Astrocyte of the hippocampus (primary cell): Measurements from ENCODE around the gene FXYD7.

Experiments
- DNase-seq: peaks from one replicate; pipeline ENCODE4 v3.0.0; 2011; ENCODE audit warnings: low read depth, low spot score

The FXYD7 gene

DNA sequence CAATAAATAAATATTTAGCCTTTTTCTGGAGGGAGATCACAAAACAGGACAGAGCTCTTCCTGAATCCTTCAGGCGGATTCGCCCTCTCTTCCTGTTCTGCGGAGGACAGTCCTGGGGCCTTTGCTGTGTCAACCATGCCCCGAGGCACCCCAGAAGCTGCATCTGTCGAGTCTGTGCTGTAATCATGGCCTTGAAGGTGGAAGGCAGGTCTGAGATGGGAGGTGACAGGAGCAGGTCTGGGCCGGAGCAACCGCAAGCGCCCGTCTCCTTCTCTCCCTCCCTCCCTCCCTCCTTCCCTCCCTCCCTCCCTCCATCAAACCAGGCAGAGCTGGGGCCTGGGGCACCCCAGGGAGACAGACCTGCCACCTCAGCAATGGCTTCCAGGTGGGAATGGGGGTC is 32.1 kb upstream of the FXYD7 start:
- DNase-seq = no peak

DNA sequence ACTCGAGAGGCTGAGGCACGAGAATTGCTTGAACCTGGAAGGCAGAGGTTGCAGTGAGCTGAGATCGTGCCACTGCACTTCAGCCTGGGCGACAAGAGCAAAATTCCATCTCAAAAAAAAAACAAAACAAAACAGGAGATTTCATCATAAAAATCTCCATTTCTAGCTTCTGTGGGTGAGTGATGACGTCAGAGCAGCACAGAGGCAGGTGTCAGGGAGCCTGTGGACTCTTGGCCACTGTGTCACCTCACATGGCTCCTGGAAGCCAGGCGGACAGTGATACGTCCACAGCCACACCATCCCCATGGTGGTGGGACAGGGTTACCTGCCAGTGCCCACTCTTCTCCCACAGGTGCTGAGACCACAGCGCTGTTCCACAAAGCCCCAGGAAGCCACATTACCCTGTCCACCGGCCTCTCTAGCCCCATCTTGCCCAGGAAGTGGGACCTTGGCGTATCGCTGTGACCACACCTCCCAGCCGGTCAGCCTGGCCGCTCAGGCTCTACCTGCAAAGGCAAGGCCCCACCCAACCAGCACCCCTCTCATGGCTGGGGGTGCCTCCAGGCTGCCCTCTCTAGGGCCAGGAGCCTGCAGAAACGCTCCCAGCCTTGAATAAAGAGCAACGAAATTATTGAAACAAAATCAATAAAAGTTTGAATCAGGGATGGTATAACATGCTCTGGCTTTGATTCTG is 29.9 kb upstream of the FXYD7 start:
- no peak for DNase-seq

DNA sequence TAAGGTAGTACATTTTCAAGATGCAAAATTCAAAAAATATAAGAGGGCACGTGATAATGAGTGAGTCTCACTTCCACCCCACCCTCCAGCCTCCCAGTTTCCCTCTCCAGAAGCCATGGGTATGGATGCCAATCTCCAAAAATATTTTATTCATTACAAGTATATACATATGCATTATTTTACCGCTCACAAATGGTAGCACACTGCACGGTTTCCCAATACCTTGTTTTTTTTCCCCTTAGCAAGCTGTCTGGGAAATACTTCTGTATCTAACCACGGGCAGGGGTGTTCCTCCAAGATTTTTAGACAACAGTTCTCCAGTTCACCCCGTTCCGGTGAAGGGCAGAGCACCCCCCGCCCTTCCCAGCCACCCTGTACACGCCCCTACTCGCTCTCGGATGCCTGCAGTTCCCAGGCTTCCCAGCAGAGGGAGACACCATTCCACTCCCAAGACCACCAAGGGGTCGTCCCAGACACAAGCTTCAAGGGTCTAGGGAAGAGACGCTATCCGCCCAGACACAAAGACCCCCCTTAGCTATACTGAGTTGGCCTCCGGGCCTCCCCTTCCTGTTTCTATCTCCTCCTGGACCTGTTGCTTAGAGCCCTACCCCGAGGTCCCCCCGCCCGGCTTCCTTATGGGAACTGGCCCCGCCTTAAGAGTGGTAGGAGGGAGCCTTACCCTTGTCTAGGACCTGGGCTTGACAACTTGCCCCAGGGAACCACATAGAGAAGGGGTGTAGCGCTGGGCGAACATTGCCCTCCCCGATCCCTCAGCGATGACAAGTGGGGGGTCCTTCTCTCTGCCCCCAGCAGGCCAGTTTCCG is 28.5 kb upstream of the FXYD7 start:
- peak; percentile 65 for DNase-seq

DNA sequence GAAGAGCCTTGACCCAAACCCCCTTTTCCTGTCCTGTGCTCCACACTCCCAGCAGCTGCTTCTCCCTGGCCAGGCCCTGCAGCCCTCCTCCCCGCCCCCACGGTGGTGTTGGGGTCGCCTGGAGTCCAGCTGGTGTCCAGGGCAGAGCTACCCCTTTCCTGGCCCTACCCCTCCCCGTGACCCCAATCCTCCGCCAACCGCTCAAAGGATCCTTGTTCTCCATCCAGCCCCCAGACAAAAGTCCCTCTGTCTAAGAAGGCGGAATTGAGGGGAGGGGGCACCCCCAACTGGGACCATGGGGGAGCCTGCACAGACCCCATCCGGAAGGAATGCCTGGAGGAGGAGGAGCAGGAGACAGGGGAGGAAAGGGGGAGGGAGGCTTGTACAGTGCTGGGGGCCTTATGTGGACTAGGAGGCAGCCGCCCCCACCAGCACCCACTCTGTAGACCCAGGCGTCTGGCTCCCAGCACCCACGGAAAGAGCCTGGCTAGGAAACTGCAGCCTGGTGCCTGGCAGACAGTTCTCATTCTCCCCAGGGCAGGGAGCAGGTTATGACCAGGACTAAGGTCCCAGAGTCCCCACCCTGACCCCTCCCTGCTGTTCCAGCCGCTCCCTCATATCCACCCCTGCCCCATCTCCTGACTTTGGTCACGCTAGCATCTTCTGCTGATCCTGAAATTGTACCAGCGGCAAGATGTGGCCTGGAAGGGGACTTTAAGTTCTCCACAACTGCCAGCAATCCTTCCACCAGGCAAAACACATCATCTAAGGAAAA is 27.7 kb upstream of the FXYD7 start, which contains the start of gene FXYD3:
FXYD3 (plus strand) TSS at position 647 of the 775 bp plus-strand sequence. CDS start 3,554 bp downstream, outside the sequence.
- DNase-seq = no peak

DNA sequence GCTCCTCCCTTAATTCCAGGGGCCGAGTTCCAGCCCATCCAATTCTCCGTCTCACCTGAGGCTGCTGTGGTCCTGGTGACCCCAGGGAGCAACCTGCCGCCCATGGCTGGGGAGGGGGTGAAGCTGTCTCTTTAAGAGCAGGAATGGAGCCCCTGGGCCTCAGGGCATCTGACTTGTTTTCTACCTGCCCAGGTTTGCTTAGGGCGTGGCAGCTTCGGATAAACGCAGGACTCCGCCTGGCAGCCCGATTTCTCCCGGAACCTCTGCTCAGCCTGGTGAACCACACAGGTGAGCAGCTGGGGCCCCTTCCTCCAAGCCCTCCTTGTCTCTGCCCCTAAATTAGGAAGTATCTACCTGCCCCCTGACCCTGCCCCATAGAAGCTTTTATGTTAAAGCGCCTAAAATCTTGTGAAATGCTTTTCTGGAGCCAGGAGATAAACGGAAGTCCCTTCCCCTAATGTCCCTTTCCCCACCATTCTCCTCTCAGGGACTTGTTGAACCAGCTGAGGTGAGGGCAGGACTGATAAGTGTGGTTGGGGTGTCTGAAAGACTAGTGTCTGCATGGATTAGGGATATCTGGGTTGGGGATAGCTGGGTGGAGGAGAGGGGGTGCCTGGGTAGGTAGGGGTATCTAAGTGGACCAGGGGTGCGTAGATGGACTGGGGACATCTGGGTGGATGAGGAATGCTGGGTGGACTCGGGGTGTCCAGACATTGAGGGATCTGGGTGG is 26.8 kb upstream of the FXYD7 start:
- no peak for DNase-seq

DNA sequence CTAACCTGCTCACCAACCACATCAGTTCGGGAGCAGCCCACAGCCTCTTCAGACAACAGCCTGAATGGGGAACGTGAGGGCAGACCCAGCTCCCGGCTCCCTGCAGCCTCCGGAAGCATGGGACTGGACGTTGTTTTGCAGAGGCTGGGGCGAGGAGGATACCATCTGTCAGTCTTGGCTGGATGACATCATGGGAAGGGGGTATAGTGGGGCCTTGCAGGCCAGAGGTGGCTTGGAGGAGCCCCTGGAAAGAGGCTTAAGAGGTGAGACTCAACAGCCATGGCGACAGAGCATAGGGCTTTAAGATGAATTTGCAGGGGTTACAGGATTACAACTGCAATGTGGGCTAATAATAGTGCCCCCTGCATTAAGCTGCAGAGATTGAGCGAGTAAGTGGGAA is 25.9 kb upstream of the FXYD7 start:
- DNase-seq = no peak

DNA sequence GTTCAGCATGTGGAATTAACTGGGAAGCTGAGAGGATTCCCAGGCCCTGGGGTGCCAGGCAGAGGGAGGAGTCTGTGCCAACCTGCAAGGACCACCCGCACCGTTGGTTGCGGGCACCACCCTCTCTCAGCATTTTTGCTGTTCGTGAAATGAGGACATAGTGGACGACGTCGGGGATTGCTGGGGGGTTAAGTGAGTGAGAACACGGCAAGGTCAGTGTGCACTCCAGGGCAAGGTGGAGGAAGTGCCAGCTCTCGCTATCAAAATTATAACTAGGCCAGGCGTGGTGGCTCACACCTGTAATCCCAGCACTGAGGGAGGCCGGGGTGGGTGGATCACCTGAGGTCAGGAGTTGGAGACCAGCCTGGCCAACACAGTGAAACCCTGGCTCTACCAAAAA is 25.3 kb upstream of the FXYD7 start:
- DNase-seq = no peak

DNA sequence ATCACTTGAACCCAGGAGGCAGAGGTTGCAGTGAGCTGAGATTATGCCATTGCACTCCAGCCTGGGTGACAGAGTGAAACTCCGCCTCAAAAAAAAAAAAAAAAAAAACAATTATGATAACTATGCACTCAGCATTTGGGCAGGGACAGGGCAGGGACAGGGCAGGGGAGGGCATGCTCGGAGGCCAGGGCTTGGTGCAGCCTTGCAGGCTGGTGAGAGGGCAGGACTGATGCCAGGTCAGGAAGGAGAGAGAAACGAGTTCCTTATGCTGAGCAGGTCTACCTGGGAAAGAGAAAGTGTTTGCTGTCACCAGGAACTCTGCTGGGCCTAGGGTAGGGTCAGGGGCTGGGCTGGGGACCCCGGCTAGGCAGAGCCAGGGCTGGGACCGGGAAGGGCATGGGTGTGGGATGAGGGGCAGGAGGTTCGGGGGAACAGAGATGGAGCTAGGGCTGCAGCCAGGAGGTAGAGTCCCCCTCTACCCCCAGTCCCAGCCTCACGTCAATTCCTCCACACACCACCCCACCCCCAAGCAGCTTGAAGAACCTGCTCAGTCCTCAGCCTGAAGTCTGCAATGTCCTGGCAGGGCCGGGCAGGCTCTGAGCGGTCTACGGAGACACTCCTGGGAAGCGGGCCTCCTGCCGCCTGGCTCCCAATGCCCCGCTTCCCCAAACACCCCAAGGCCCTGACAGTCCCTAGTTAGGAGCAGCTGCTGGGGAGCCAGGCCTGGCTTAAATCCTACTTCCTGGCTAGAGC is 24.6 kb upstream of the FXYD7 start:
- DNase-seq = no peak

DNA sequence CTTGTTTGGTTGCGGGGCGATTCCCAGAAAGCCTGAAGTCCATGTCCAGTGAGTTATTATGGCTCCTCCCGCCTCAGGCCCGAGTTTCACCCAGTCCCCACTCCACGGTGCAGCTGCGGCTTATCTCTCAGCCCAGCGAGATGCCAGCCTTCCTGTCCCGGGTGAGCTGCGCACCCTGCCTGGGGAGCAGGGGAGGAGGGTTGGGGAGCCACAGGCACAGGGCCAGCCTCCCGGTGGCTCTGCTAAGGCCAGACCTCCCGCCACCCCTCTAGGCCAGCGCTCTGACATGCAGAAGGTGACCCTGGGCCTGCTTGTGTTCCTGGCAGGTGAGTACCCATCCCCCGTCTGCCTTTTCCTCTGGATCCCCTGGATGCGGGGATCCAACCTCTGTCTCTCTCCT is 24.0 kb upstream of the FXYD7 start:
- DNase-seq = no peak

DNA sequence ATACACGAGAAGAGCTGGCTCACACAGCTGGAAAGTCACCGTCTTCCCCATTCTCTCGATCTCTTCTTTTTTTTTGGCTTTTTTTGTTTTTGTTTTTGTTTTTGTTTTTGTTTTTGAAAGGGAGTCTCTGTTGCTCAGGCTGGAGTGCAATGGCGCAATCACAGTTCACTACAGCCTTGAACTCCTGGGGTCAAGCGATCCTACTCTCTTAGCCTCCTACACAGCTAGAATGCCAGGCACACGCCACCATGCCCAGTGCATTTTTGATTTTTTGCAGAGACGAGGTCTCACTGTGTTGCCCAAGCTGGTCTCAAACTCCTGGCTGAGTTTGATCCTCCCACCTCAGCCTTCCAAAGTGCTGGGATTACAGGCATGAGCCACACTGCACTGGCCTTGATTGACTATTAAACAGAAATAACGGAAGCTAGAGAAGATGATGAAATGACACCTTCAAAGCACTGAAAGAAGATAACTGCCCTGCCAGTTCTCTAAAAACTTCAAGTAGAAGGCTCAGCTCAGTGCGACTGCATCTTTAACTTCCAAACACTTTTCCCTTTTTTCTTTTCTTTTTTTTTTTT is 23.4 kb upstream of the FXYD7 start:
- DNase-seq = no peak

DNA sequence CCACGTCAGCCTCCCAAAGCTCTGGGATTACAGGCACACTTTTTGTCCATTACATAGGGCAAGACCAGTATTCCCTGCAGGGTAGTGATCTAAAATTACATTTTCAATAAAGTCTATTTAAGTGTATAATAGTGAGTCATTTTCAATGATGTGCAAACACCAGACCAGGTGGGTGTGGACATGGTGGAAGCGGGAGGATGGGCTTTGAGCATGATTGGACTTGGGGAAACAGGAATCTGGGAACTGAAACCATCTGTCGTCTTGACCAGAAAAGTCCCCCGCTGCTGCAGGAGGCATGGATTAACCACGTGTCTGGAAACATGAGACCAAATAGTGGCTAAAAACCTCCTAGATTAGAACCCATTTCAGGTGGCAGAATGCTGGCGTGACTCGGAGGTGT is 22.6 kb upstream of the FXYD7 start:
- DNase-seq = no peak

DNA sequence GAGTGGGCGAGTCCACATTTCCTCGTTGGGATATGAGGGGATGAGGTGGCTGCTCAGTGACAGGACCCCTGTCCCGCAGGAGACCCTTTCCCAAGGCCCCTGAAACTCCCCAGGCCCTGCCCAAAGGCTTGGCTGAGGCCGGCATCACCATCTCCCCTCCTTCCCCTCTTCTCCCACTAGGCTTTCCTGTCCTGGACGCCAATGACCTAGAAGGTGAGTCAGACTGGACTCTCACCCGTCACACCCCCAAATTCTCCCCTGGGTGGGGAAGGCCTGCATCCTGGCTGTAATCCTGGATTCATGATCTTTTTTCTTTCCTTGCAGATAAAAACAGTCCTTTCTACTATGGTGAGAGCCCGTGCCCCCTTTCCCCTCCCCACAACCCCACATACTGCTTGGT is 22.2 kb upstream of the FXYD7 start:
- DNase-seq = no peak

DNA sequence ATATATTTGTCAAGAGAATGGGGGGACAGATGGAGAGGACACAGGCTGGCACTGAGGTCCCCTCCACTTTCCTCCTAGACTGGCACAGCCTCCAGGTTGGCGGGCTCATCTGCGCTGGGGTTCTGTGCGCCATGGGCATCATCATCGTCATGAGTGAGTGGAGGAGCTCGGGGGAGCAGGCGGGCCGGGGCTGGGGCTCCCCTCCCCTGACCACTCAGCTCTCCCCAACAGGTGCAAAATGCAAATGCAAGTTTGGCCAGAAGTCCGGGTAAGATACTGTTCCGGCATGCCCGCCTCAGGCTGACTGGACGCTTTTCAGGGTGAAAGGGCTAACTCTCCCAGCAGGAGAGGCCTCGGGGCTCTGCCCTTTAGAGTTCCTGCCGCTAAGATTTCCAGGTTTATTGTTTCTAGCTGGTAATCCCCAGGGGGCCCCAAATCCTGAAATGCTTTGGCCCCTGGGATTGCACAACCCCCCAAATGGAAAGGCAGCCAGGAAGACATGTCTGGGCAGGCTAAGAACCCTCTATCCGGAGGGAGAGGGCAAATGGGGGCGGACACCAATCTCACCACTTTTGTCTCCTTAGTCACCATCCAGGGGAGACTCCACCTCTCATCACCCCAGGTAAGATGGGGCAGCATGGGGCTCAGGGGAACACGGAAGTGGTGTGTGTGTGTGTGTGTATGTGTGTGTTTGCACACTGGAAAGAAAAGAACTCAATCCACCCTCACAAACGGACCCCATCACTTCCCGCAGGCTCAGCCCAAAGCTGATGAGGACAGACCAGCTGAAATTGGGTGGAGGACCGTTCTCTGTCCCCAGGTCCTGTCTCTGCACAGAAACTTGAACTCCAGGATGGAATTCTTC is 20.1 kb upstream of the FXYD7 start:
- no peak for DNase-seq

DNA sequence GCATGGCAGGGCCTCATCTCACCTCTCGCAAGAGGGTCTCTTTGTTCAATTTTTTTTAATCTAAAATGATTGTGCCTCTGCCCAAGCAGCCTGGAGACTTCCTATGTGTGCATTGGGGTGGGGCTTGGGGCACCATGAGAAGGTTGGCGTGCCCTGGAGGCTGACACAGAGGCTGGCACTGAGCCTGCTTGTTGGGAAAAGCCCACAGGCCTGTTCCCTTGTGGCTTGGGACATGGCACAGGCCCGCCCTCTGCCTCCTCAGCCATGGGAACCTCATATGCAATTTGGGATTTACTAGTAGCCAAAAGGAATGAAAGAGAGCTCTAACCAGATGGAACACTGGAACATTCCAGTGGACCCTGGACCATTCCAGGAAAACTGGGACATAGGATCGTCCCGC is 19.5 kb upstream of the FXYD7 start:
- no peak for DNase-seq

DNA sequence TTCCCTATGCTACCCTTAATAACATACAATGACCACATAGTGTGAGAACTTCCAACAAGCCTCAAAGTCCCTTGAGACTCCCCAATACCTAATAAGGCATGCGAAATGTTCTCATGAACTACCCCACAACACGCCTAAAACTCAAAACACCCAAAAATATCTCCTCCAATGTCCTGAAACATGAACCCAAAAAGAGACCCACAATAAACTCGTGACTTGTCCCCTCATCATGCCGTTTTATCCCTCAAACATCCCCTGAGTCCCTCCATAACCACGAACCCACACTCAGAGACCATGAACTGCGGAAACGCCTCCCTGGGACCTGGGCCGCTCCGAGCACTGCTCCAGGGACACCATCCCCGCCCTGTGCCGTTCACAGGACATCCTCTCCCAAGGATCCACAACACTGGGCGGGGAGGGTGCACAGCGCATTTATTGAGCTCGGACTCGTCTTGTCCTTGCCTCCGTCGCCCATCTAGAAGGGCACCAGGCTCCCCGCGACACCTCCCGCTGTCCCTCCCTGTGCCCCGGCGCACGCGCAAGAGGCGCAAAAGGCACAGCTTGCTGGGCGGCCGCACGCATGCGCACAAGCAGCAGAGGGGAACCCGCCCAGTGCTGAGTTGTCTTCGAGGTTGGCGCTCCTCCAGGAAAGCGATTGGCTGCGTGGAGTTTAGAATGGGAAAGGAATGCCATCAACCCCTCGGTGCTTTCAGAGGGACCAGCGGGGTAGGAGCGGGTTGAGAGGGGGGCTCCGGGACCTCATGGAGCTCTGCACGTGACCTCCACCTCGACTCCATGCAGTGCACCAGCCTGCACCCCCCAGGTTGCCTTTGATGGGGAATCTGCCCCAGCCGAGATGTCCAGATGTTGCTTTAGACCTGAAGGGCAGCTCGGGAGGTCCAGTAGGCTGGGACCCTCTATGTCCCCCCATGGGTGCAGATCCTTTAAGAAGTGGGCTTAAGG is 18.7 kb upstream of the FXYD7 start:
- peak; percentile 94 for DNase-seq

DNA sequence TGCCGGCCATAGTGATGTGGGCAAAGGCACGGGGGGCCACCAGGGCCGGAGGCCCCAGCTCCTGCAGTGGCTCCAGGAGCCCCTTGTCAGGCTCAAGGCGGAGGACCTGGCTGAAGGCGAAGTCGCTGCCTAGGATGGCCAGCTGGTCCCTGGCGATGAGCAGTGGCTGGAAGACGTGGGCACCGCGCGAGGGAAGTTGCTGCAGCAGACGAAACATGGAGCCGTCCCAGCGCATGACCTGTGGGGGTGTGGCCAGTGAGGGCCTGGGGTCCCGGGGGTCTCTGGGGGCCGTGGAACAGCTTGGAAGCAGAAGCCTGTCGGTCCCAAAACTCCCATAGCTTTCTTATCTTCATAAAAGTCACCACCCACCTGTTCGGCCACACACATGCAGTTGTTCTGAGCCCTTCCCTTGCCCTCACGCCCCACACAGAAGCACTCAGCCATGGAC is 17.8 kb upstream of the FXYD7 start:
- DNase-seq = no peak

DNA sequence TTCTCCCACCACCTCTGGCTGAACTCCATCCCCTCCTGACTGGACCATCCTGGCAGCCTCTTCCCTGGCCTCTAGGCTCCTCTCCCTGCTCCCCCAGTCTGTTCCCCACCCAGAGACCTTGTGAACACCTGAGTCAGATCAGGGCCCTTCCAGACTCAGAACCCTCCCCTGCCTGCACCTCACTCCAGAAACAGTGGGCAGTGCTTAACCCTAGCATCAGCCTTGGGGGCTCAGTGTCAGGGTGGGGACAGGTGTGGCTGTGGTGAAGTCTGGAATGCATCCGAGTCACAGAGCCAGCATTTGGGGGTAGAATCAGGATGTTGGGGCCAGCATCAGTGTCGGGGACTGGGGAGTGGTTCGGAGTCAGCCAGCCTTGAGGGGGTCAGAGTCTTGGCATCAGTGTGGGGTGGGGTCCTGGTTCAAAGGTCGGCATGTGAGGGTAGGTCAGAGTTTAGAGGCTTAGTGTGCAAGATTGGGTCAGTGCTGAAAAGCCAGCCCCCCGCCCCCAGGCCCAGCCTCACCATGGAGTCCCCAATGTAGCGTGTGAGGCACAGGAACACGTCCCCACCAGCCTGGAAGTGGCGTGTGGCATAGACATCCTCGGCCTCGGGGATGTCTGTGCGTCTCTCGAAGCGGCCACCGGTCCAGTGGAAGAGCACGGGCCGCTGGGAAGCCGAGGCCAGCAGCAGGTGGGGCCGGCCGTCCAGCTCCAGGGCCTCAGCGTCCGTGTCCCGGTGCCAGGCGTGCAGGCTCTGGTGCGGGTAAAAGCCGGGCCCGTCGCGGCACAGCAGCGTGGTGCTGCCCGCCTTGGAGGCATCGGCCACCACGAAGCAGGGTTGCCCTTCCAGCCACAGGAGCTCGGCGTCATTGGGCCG is 17.1 kb upstream of the FXYD7 start:
- DNase-seq = no peak

DNA sequence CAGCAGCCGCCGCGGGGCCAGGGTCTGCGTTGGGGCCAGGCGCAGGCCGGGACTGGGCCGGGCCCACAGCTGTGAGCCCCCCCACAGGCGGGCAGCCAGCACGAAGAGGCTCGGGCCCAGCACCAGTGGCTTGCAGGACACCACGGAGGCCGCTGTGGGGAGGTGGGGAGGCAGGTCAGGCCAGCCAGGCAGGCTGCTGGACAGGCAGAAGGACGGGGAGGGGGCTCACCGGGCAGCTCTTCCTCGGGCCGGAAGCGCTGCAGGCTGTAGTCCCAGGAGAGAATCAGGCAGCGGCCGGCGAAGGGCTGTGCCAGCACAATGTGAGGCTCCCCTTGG is 16.5 kb upstream of the FXYD7 start:
- no peak for DNase-seq
